HUES6 (cell line): ENCODE data around the gene DPY19L3.
"Not testable (repeated sequence)": the region's sequence is repeated elsewhere in the genome, so short reads cannot be mapped to it uniquely, and the experiment has no call there.

ENCODE experiments used
- H3K27ac ChIP-seq: 2 replicates; pipeline ENCODE4 v1.7.0; 2013; ENCODE audit warnings: low read depth, mild to moderate bottlenecking, low read length, inconsistent platforms
- H3K27me3 ChIP-seq: 2 replicates; pipeline ENCODE4 v1.6.1; 2013; ENCODE audit warnings: low read length; ENCODE audit not compliant: control insufficient read depth, insufficient read depth
- H3K36me3 ChIP-seq: 2 replicates; pipeline ENCODE4 v1.6.1; 2013; ENCODE audit warnings: low read length; ENCODE audit not compliant: control insufficient read depth, insufficient read depth
- H3K4me1 ChIP-seq: 2 replicates; pipeline ENCODE4 v1.6.1; 2013; ENCODE audit warnings: low read length; ENCODE audit not compliant: control insufficient read depth, insufficient read depth
- H3K4me3 ChIP-seq: 2 replicates; pipeline ENCODE4 v1.5.1; 2013; ENCODE audit warnings: low read depth, low read length
- H3K9ac ChIP-seq: one replicate; pipeline ENCODE4 v1.6.1; 2013; ENCODE audit warnings: mild to moderate bottlenecking, low read length
- H3K9me3 ChIP-seq: 2 replicates; pipeline ENCODE4 v1.6.1; 2013; ENCODE audit warnings: low read depth, low read length; ENCODE audit not compliant: control insufficient read depth, insufficient read depth

DPY19L3 gene

GRCh38 chr19:32415669-32416068 is 10.1 kb downstream of the DPY19L3 start:
- peaks cover 75% of the 10 kb centered on the region for H3K36me3 ChIP-seq

GRCh38 chr19:32416749-32417456 is 11.3 kb downstream of the DPY19L3 start:
- no peak overlapping the region for H3K4me3 ChIP-seq
- H3K9ac ChIP-seq = no peak overlapping the region
- peaks cover 4% of the 10 kb centered on the region; the same call in 1 of the 2 replicates for H3K4me1 ChIP-seq
- H3K36me3 ChIP-seq = peaks cover 71% of the 10 kb centered on the region
- no peaks in the 10 kb centered on the region for H3K9me3 ChIP-seq
- no peaks in the 10 kb centered on the region for H3K27me3 ChIP-seq
- no peak overlapping the region for H3K27ac ChIP-seq

More at GRCh38 chr19:32415669-32416068, 10.1 kb downstream of the DPY19L3 start:
- no peak overlapping the region for H3K27ac ChIP-seq
- no peak overlapping the region for H3K9ac ChIP-seq
- H3K4me1 ChIP-seq = peaks cover 4% of the 10 kb centered on the region; the same call in 1 of the 2 replicates
- no peaks in the 10 kb centered on the region for H3K27me3 ChIP-seq
- H3K9me3 ChIP-seq = no peaks in the 10 kb centered on the region
- H3K4me3 ChIP-seq = no peak overlapping the region

GRCh38 chr19:32418155-32418554 is 12.6 kb downstream of the DPY19L3 start:
- Histone ChIP-seq H3K27me3 (no peaks in the 10 kb centered on the region), H3K4me1 (peaks cover 4% of the 10 kb centered on the region; the same call in 1 of the 2 replicates), H3K9ac (no peak overlapping the region), H3K4me3 (no peak overlapping the region), H3K9me3 (no peaks in the 10 kb centered on the region), H3K36me3 (peaks cover 68% of the 10 kb centered on the region), H3K27ac (no peak overlapping the region)

GRCh38 chr19:32421589-32422361 is 16.2 kb downstream of the DPY19L3 start:
- Histone ChIP-seq H3K9ac (no peak overlapping the region), H3K4me1 (peaks cover 1% of the 10 kb centered on the region; the same call in 1 of the 2 replicates), H3K27ac (no peak overlapping the region), H3K36me3 (peaks cover 40% of the 10 kb centered on the region), H3K9me3 (no peaks in the 10 kb centered on the region), H3K4me3 (no peak overlapping the region), H3K27me3 (no peaks in the 10 kb centered on the region)

GRCh38 chr19:32422435-32422834 is 16.9 kb downstream of the DPY19L3 start:
- no peaks in the 10 kb centered on the region for H3K4me1 ChIP-seq
- H3K36me3 ChIP-seq = peaks cover 40% of the 10 kb centered on the region
- no peaks in the 10 kb centered on the region for H3K9me3 ChIP-seq
- H3K4me3 ChIP-seq = no peak overlapping the region
- no peak overlapping the region for H3K27ac ChIP-seq
- no peak overlapping the region for H3K9ac ChIP-seq
- H3K27me3 ChIP-seq = no peaks in the 10 kb centered on the region

- H3K4me3 ChIP-seq, H3K4me1 ChIP-seq, H3K27me3 ChIP-seq, H3K9ac ChIP-seq, H3K9me3 ChIP-seq, H3K27ac ChIP-seq: not testable (repeated sequence)
- peaks cover 39% of the 10 kb centered on the region for H3K36me3 ChIP-seq
Measured at GRCh38 chr19:32423944-32424343, 18.4 kb downstream of the DPY19L3 start.

GRCh38 chr19:32427536-32427935 is 22.0 kb downstream of the DPY19L3 start:
- no peak overlapping the region for H3K27ac ChIP-seq
- no peaks in the 10 kb centered on the region for H3K9me3 ChIP-seq
- peaks cover 19% of the 10 kb centered on the region for H3K36me3 ChIP-seq
- H3K9ac ChIP-seq = no peak overlapping the region
- H3K4me1 ChIP-seq = no peaks in the 10 kb centered on the region
- no peak overlapping the region for H3K4me3 ChIP-seq
- H3K27me3 ChIP-seq = no peaks in the 10 kb centered on the region

GRCh38 chr19:32436692-32437091 is 31.1 kb downstream of the DPY19L3 start:
- Histone ChIP-seq H3K27ac (no peak overlapping the region), H3K27me3 (no peaks in the 10 kb centered on the region), H3K36me3 (peaks cover 72% of the 10 kb centered on the region), H3K9me3 (no peaks in the 10 kb centered on the region), H3K4me3 (no peak overlapping the region), H3K4me1 (no peaks in the 10 kb centered on the region), H3K9ac (no peak overlapping the region)

- Histone ChIP-seq H3K9me3 (no peaks in the 10 kb centered on the region), H3K27me3 (no peaks in the 10 kb centered on the region), H3K36me3 (peaks cover 76% of the 10 kb centered on the region), H3K27ac (no peak overlapping the region), H3K9ac (no peak overlapping the region), H3K4me1 (no peaks in the 10 kb centered on the region), H3K4me3 (no peak overlapping the region)
Measured at GRCh38 chr19:32437096-32437495, 31.5 kb downstream of the DPY19L3 start.

GRCh38 chr19:32438751-32439150 is 33.2 kb downstream of the DPY19L3 start:
- Histone ChIP-seq H3K36me3 (peaks cover 81% of the 10 kb centered on the region), H3K27ac (no peak overlapping the region), H3K4me3 (no peak overlapping the region), H3K4me1 (no peaks in the 10 kb centered on the region), H3K27me3 (no peaks in the 10 kb centered on the region), H3K9ac (no peak overlapping the region), H3K9me3 (no peaks in the 10 kb centered on the region)

GRCh38 chr19:32442650-32443049 is 37.1 kb downstream of the DPY19L3 start:
- Histone ChIP-seq H3K27ac (no peak overlapping the region), H3K36me3 (peaks cover 54% of the 10 kb centered on the region), H3K4me3 (no peak overlapping the region), H3K9ac (no peak overlapping the region), H3K9me3 (no peaks in the 10 kb centered on the region), H3K4me1 (no peaks in the 10 kb centered on the region), H3K27me3 (no peaks in the 10 kb centered on the region)
